GM18858 (cell line): ENCODE measurements around the gene MAX.

ENCODE experiments used
- ATAC-seq: cut with Tn5 transposase; IDR thresholded peaks from one replicate; pipeline ENCODE4 v1.9.1; 2021; ENCODE audit not compliant: unreplicated experiment

The MAX gene

GRCh38 chr14:65102441-65103149 is at the start of gene MAX:
MAX (minus strand) TSS chr14:65102517; CDS start chr14:65102339, 178 bp downstream.
- peak; percentile 72 for ATAC-seq

- ATAC-seq: no peak
These were observed 49.3 kb upstream of the MAX start for GRCh38 chr14:65151609-65151956.

- no peak for ATAC-seq
These were observed 48.7 kb upstream of the MAX start for GRCh38 chr14:65150898-65151608.

GRCh38 chr14:65149116-65149515 is 46.8 kb upstream of the MAX start:
- ATAC-seq: no peak

- ATAC-seq: no peak
These were observed 41.9 kb upstream of the MAX start for GRCh38 chr14:65144170-65144569.

- ATAC-seq: no peak
These were observed 40.8 kb upstream of the MAX start for GRCh38 chr14:65142914-65143625.

GRCh38 chr14:65142429-65142828 is 40.1 kb upstream of the MAX start:
- ATAC-seq: no peak

- no peak for ATAC-seq
These were observed 39.2 kb upstream of the MAX start for GRCh38 chr14:65141523-65141922.

GRCh38 chr14:65137648-65138307 is 35.5 kb upstream of the MAX start:
- ATAC-seq: no peak

- no peak for ATAC-seq
These were observed 32.6 kb upstream of the MAX start for GRCh38 chr14:65134651-65135579.

- no peak for ATAC-seq
These were observed 30.5 kb upstream of the MAX start for GRCh38 chr14:65132855-65133254.

- no peak for ATAC-seq
These were observed 29.0 kb upstream of the MAX start for GRCh38 chr14:65131301-65131701.

- no peak for ATAC-seq
These were observed 25.8 kb upstream of the MAX start for GRCh38 chr14:65128096-65128495.

GRCh38 chr14:65117769-65118745 is 15.7 kb upstream of the MAX start:
- no peak for ATAC-seq

GRCh38 chr14:65115615-65116014 is 13.3 kb upstream of the MAX start:
- no peak for ATAC-seq

GRCh38 chr14:65110525-65110924 is 8.2 kb upstream of the MAX start:
- no peak for ATAC-seq

GRCh38 chr14:65109357-65109756 is 7.0 kb upstream of the MAX start:
- ATAC-seq: no peak

- no peak for ATAC-seq
These were observed 4.9 kb upstream of the MAX start for GRCh38 chr14:65107200-65107599.

- ATAC-seq: no peak
These were observed 4.4 kb upstream of the MAX start for GRCh38 chr14:65106736-65107135.
